ENCODE results near the gene ST6GAL1. TPM values are rescaled to one million over a fixed set of nuclear protein-coding genes. Genes with fewer than 3 reads are reported as not detected.

ST6GAL1 gene
- total and polyA plus RNA-seq, 2 of the 8 experiments (the other 6 are each of a cell fraction or from before 2014, with no cell fraction given), result 62.8 to 80.9 TPM

- H2BK120ac ChIP-seq (replicated peaks; ENCODE audit: low read depth, low read length), result no peak overlapping the region
- H3K56ac ChIP-seq (replicated peaks; ENCODE audit: insufficient read length, low read depth, low read length), result no peak overlapping the region
- peak; percentile 55; the same call in 1 of the 2 replicates for TF ChIP-seq TEAD4 (IDR thresholded peaks at IDR 0.05; ENCODE audit: low read depth, low read length)
- no peak for TF ChIP-seq HDAC6 (IDR thresholded peaks at IDR 0.05; ENCODE audit: low read depth, low read length)
- H3K27ac ChIP-seq (ENCODE audit: low read depth, low read length), result no peak overlapping the region
- no peaks in the 10 kb centered on the region for H3K79me1 ChIP-seq (ENCODE audit: low read depth, low read length)
- H3K9me3 ChIP-seq (ENCODE audit: insufficient read depth in 2 of 2, low read depth in 1 of 2, low read length in 1 of 2), result no peaks in the 10 kb centered on the region
- no peak overlapping the region for H3K18ac ChIP-seq (ENCODE audit: extremely low read depth, low read length)
- POLR2A ChIA-PET (ENCODE audit: partially characterized antibody), result interaction anchor here (0.6 to 0.9 kb wide), 2 partner anchors 26 to 39 kb away, joined by 3 read pairs; no protein-coding TSS in a partner anchor
- H3K79me2 ChIP-seq (ENCODE audit: control insufficient read depth in 1 of 2, insufficient read depth in 2 of 2, low read length in 2 of 2), result no peaks in the 10 kb centered on the region
- H2BK20ac ChIP-seq (ENCODE audit: low read length), result 0 out of 2 replicates have a peak overlapping the region, but pooled peaks have one; percentile 48
- no peaks in the 10 kb centered on the region for H4K20me1 ChIP-seq (replicated peaks in 1 of 2; ENCODE audit: control insufficient read depth in 1 of 2, insufficient read depth in 2 of 2, low read length in 2 of 2)
- no peaks in the 10 kb centered on the region for H3K36me3 ChIP-seq (ENCODE audit: control insufficient read depth in 2 of 4, insufficient read depth in 4 of 4, low read length in 3 of 4)
- H2BK15ac ChIP-seq (ENCODE audit: low read length), result no peak overlapping the region
- WGBS, 2 experiments (ENCODE audit: extremely low coverage in 1 of 2, insufficient coverage in 1 of 2, insufficient read length in 1 of 2, insufficient replicate concordance in 2 of 2, low coverage in 1 of 2, low lambda C conversion rate in 2 of 2, missing lambda C conversion rate in 1 of 2), result 72% methylated on average over 3 of the region's 3 CpGs; no CpG with 5 or more reads in 1 of the 2 experiments
- H3K9ac ChIP-seq (replicated peaks in 1 of 4; ENCODE audit: extremely low read depth in 1 of 4, low read depth in 3 of 4, low read length in 3 of 4), result no peak overlapping the region
- H3K4me2 ChIP-seq (ENCODE audit: insufficient read depth in 1 of 2, low read depth in 2 of 2, low read length in 2 of 2), result no peak overlapping the region
- H3K4me1 ChIP-seq (replicated peaks in 1 of 4; ENCODE audit: control insufficient read depth in 3 of 4, insufficient read depth in 4 of 4, low read length in 3 of 4), result peaks cover 0 to 3% (median 1%) of the 10 kb centered on the region in 4 experiments; a peak in 4 of 7 replicates
- no peak overlapping the region for H3K4me3 ChIP-seq (ENCODE audit: extremely low read depth in 1 of 4, insufficient read depth in 2 of 4, low read depth in 3 of 4, low read length in 4 of 4)
- H3K23ac ChIP-seq (ENCODE audit: insufficient read length), result no peak overlapping the region
- no peaks in the 10 kb centered on the region for H3K27me3 ChIP-seq (replicated peaks in 1 of 4; ENCODE audit: control insufficient read depth in 3 of 4, extremely low read depth in 1 of 4, insufficient read depth in 3 of 4, low read length in 3 of 4)
- H4K8ac ChIP-seq (ENCODE audit: extremely low read depth, insufficient read depth, low read length), result no peak overlapping the region
- H2AFZ ChIP-seq (ENCODE audit: low read length), result peak overlapping the region; percentile 79; the same call in 1 of the 2 replicates
- H3K4ac ChIP-seq (replicated peaks; ENCODE audit: insufficient read length, low read depth, low read length), result no peak overlapping the region
- no peaks in the 10 kb centered on the region for H3K23me2 ChIP-seq (ENCODE audit: low read depth, low read length)
- DNase-seq (ENCODE audit: low read depth in 1 of 2, low spot score in 2 of 2), result no peak
- no peak overlapping the region for H4K91ac ChIP-seq (replicated peaks; ENCODE audit: insufficient read length, low read length)
- CTCF ChIA-PET (ENCODE audit: partially characterized antibody), result no interaction called here
- no peak overlapping the region for H4K5ac ChIP-seq (ENCODE audit: insufficient read length, low read depth, low read length)
- H3K14ac ChIP-seq (ENCODE audit: insufficient read length), result no peak overlapping the region
- H2BK12ac ChIP-seq (ENCODE audit: low read depth, low read length), result 0 out of 2 replicates have a peak overlapping the region, but pooled peaks have one; percentile 71
- no peak for FAIRE-seq
- no peak overlapping the region for H2AK5ac ChIP-seq (ENCODE audit: low read depth, low read length)
- no peak overlapping the region; the same call in 1 of the 2 replicates for H2BK5ac ChIP-seq (ENCODE audit: low read depth, low read length)
Measured at GRCh38 chr3:186902154-186902553, 28.2 kb upstream of the ST6GAL1 start.

Data from H1 (cell line).